Measurements from ENCODE around the gene C17orf113.

- TF ChIP-seq POLR2A (IDR thresholded peaks at IDR 0.05): no peak
- TF ChIP-seq CTCF (IDR thresholded peaks at IDR 0.05): no peak
Observed at GRCh38 chr17:42018988-42019387, 31.4 kb downstream of the C17orf113 start.

Measured in suprapubic skin (tissue), 3 donors.